Right lobe of liver (tissue), 4 donors: ENCODE data around the gene FBXL17.

ENCODE experiments used
- CTCF ChIP-seq, 4 donors: fragments of 200-600 bp in 3 of 4; fragments of 450-650 bp in 1 of 4; IDR thresholded peaks; one replicate each; pipeline versions ENCODE4 v1.5.1 to v1.8.0; 2016 to 2022; ENCODE audit warnings: antibody characterized with exemption in 4 of 4, mild to moderate bottlenecking in 2 of 4
- POLR2A ChIP-seq: fragments of 450-650 bp; IDR thresholded peaks from one replicate; pipeline ENCODE4 v1.6.1; 2017; ENCODE audit warnings: antibody characterized with exemption, mild to moderate bottlenecking
- donor health status: DM: no; HTN: no; CAD: no.
- donor health status: DM: no; HTN: no; CAD: no.
- donor health status: DM: no; HTN: yes; CAD: no.

DNA sequence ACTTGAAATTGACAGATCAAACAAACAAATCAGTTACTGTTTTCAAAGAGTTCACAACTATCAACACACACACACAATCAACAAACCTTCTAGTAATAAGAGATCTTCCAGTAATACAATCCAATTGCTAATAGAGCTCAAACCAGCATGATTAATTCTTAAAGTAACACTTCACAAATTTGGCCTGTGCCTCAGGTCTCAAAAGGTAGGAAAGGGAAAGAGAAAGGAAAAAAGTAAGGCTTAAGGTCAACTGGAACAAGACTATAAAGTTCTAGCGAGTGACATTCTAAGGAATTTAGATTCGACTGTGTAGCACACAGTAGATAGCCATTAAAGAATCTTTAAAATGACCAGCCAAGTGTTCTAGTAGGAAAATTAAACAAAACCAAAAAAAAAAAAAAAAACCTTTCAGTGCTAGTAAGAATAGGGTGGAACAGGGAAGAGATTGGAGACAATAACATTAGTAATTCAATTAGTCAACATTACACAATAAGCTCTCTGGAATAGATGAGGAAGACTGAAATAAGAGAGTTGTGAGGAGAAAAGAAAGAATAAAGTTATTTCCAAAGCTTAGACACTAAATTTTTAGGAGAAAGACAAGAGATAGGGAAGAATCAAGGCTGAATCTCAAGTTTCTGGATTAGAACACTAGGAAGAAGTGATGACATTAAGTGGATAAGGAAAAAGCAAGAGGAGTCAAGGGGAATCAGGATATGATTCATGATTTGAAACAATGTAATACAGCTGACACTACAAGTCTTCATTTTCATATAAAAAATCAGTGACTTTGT, 86.1 kb downstream of the FBXL17 start:
- TF ChIP-seq POLR2A (no peak), CTCF (IDR thresholded peaks at IDR 0.05) (no peak)
